HCT116 (cell line): ENCODE data around the gene XPNPEP1. TPM values are rescaled to one million over a fixed set of nuclear protein-coding genes. Genes with fewer than 3 reads are reported as not detected.
A peak's percentile ranks its signal among the peaks of the same experiment; 100 is the strongest.

Experiments
- ATAC-seq: fragments of 200-7000 bp; cut with Tn5 transposase; 2 replicates; pipeline ENCODE4 v1.9.1; 2020; ENCODE audit warnings: mild to moderate bottlenecking, moderate library complexity
- BruUV-seq: library from RNA; stranded (reverse); fragments of 400-500 nt; replicated peaks from 2 replicates; lab custom pipeline; 2021; lab: Mats Ljungman, UMichigan
- CTCF ChIA-PET: fragments of 300-600 bp; sonication (Branson Sonifier 250); formaldehyde crosslinking; loops from one replicate; lab custom pipeline; 2021; ENCODE audit warnings: antibody characterized with exemption; lab: Charles Lee
- POLR2A ChIA-PET: fragments of 300-600, 350-600 bp; sonication (Branson Sonifier 250); formaldehyde crosslinking; loops from one replicate; lab custom pipeline; 2021; ENCODE audit warnings: antibody characterized with exemption; lab: Charles Lee
- RAD21 ChIA-PET, 2 experiments: fragments of 300-600 bp; sonication (Branson Sonifier 250); formaldehyde crosslinking; loops; one replicate each; lab custom pipeline; 2023; ENCODE audit warnings: low total read pairs in 2 of 2; ENCODE audit not compliant: uncharacterized antibody in 2 of 2, unreplicated experiment in 2 of 2, low non-redundant PET in 1 of 2; lab: Charles Lee
- DNase-seq: peaks from one replicate; pipeline ENCODE4 v3.0.0-alpha.2; 2010; ENCODE audit warnings: low read depth, low spot score
- H2AFZ ChIP-seq: fragments of 200-600 bp; shearing (Covaris generic), sonication (generic); 2 replicates; pipeline ENCODE4 v1.6.1; 2017; ENCODE audit warnings: low read depth, mixed run types, mixed read lengths, antibody characterized with exemption, low read length; ENCODE audit not compliant: poor library complexity, severe bottlenecking
- H3K27ac ChIP-seq: 2 replicates; pipeline ENCODE4 v1.5.1; 2012; ENCODE audit warnings: low read depth, low read length
- H3K27me3 ChIP-seq: fragments of 200-600 bp; sonication (generic); 2 replicates; pipeline ENCODE4 v1.6.1; 2016; ENCODE audit warnings: mixed run types, low read length, mixed read lengths; ENCODE audit not compliant: insufficient read depth
- H3K36me3 ChIP-seq, 2 experiments: fragments of 200-500 bp in 1 of 2; fragments of 200-600 bp in 1 of 2; sonication (Bioruptor generic) in 1 of 2; sonication (generic) in 1 of 2; 2 replicates each; pipeline versions ENCODE4 v1.5.1 to v1.6.1; 2014 to 2016; ENCODE audit warnings: low read length in 2 of 2, inconsistent platforms in 1 of 2, mixed read lengths in 1 of 2, mixed run types in 1 of 2; ENCODE audit not compliant: insufficient read depth in 2 of 2, control insufficient read depth in 1 of 2
- H3K4me1 ChIP-seq, 2 experiments: fragments of 200-600 bp in 1 of 2; sonication (generic) in 1 of 2; 2 replicates each; pipeline versions ENCODE4 v1.5.1 to v1.6.1; 2012 to 2017; ENCODE audit warnings: low read length in 2 of 2, inconsistent platforms in 1 of 2, mild to moderate bottlenecking in 1 of 2, mixed read lengths in 1 of 2, mixed run types in 1 of 2, moderate library complexity in 1 of 2; ENCODE audit not compliant: insufficient read depth in 2 of 2, control insufficient read depth in 1 of 2
- H3K4me2 ChIP-seq: fragments of 200-600 bp; sonication (generic); 2 replicates; pipeline ENCODE4 v1.6.1; 2017; ENCODE audit warnings: mixed run types, low read length, mixed read lengths
- H3K4me3 ChIP-seq, 2 experiments: fragments of 200-600 bp in 1 of 2; sonication (generic) in 1 of 2; replicated peaks in 1 of 2; 2 replicates each; pipeline ENCODE4 v1.5.1; 2011 to 2016; ENCODE audit warnings: low read length in 2 of 2, control low read depth in 1 of 2, low read depth in 1 of 2, mild to moderate bottlenecking in 1 of 2, mixed read lengths in 1 of 2, mixed run types in 1 of 2
- H3K79me2 ChIP-seq: fragments of 200-600 bp; sonication (generic); 2 replicates; pipeline ENCODE4 v1.6.1; 2017; ENCODE audit warnings: mild to moderate bottlenecking, mixed run types, low read length, moderate library complexity, mixed read lengths; ENCODE audit not compliant: insufficient read depth
- H3K9ac ChIP-seq: fragments of 200-600 bp; sonication (generic); 2 replicates; pipeline ENCODE4 v1.6.1; 2016; ENCODE audit warnings: low read length, mixed read lengths
- H3K9me2 ChIP-seq: fragments of 200-600 bp; sonication (generic), shearing (Covaris generic); 2 replicates; pipeline ENCODE4 v1.6.1; 2017; ENCODE audit warnings: mixed run types, mild to moderate bottlenecking, moderate library complexity; ENCODE audit not compliant: insufficient read depth
- H3K9me3 ChIP-seq, 2 experiments: fragments of 200-500 bp in 1 of 2; fragments of 200-600 bp in 1 of 2; sonication (Bioruptor generic) in 1 of 2; sonication (generic) in 1 of 2; 2 replicates each; pipeline ENCODE4 v1.6.1; 2014 to 2017; ENCODE audit warnings: low read length in 2 of 2, mixed read lengths in 2 of 2, inconsistent platforms in 1 of 2, low read depth in 1 of 2, mild to moderate bottlenecking in 1 of 2, mixed run types in 1 of 2, moderate library complexity in 1 of 2; ENCODE audit not compliant: control insufficient read depth in 1 of 2, insufficient read depth in 1 of 2
- H4K20me1 ChIP-seq: fragments of 200-600 bp; sonication (generic), shearing (Covaris generic); 2 replicates; pipeline ENCODE4 v1.6.1; 2017; ENCODE audit warnings: mixed run types, mild to moderate bottlenecking, moderate library complexity; ENCODE audit not compliant: insufficient read depth
- CTCF ChIP-seq, 3 experiments: fragments of 200-600 bp in 1 of 3; sonication (generic) in 1 of 3; IDR thresholded peaks in 2 of 3; conservative IDR thresholded peaks in 1 of 3; 2 replicates each; pipeline ENCODE4 v1.5.1; 2012 to 2017; ENCODE audit warnings: low read depth in 2 of 3, low read length in 2 of 3, antibody characterized with exemption in 1 of 3, borderline replicate concordance in 1 of 3, control low read depth in 1 of 3, mild to moderate bottlenecking in 1 of 3, mixed read lengths in 1 of 3, mixed run types in 1 of 3, moderate library complexity in 1 of 3; ENCODE audit not compliant: insufficient read depth in 1 of 3
- EZH2 ChIP-seq: fragments of 200-600 bp; sonication (generic); IDR thresholded peaks from 2 replicates; pipeline ENCODE4 v1.6.1; 2017; ENCODE audit warnings: antibody characterized with exemption, mixed run types
- POLR2AphosphoS5 ChIP-seq: IDR thresholded peaks from 2 replicates; pipeline ENCODE4 v1.6.1; 2011; ENCODE audit warnings: mild to moderate bottlenecking, low read depth, low read length, moderate library complexity
- RAD21 ChIP-seq: IDR thresholded peaks from 2 replicates; pipeline ENCODE4 v1.6.1; 2012; ENCODE audit warnings: low read depth, mild to moderate bottlenecking
- SRF ChIP-seq: IDR thresholded peaks from 2 replicates; pipeline ENCODE4 v1.6.1; 2012; ENCODE audit warnings: low read depth
- YY1 ChIP-seq: IDR thresholded peaks from 2 replicates; pipeline ENCODE4 v1.6.1; 2011; ENCODE audit warnings: low read length, low read depth, moderate library complexity, mild to moderate bottlenecking; ENCODE audit not compliant: insufficient replicate concordance; ENCODE audit errors: extremely low read depth
- ZFX ChIP-seq: fragments of 450-650 bp; IDR thresholded peaks from 2 replicates; pipeline ENCODE4 v1.6.1; 2017
- intact Hi-C: fragments of 100-400 bp; cut with micrococcal nuclease; formaldehyde crosslinking; loops from 2 replicates; pipeline ENCODE4 v1.10.0; 2022
- total RNA-seq: library from RNA; stranded (reverse); gene quantifications from one replicate; pipeline ENCODE4 v1.2.1, GENCODE V29; 2021; ENCODE audit not compliant: unreplicated experiment

The XPNPEP1 gene
- total RNA-seq, 1 experiment from 2014 or later: 87.3 TPM

GRCh38 chr10:109883859-109884771, 39.2 kb downstream of the XPNPEP1 start:
- DNase-seq: peak; percentile 88
- H3K4me3 ChIP-seq: no peak overlapping the region
- H4K20me1 ChIP-seq: 0 out of 2 replicates have a peak, but pooled peaks cover 4% of the 10 kb centered on the region
- peak overlapping the region; percentile 37 for H3K4me2 ChIP-seq
- H3K27ac ChIP-seq: peak overlapping the region; percentile 50
- no peaks in the 10 kb centered on the region for H3K9me3 ChIP-seq
- peaks cover 7 to 8% of the 10 kb centered on the region in 2 experiments for H3K4me1 ChIP-seq
- BruUV-seq: no TSS peak
- no peaks in the 10 kb centered on the region for H3K79me2 ChIP-seq
- peaks cover 26 to 45% of the 10 kb centered on the region in 2 experiments; a peak in 3 of 4 replicates for H3K36me3 ChIP-seq
- peak; percentile 94 for ATAC-seq
- no peak overlapping the region for H3K9ac ChIP-seq
- intact Hi-C loops: loop anchor here (1.0 to 2.0 kb wide), 5 partner anchors 125 to 395 kb away; no protein-coding TSS in a partner anchor
- no peaks in the 10 kb centered on the region for H3K9me2 ChIP-seq
- CTCF ChIA-PET: interaction anchor here (0.6 to 1.6 kb wide), 55 partner anchors 9 to 422 kb away, joined by 3 to 28 read pairs (median 4); partner anchors contain the start of gene XPNPEP1
- peak; percentile 97 for TF ChIP-seq RAD21
- TF ChIP-seq YY1: peak; percentile 32
- TF ChIP-seq ZFX: no peak
- no peak for TF ChIP-seq POLR2AphosphoS5
- peak; percentile 98 to 100 (median 99) for TF ChIP-seq CTCF (IDR thresholded peaks at IDR 0.05 in 2 of 3, conservative IDR thresholded peaks at IDR 0.05 in 1 of 3; ENCODE audit: borderline replicate concordance in 1 of 3, insufficient read depth in 1 of 3, low read depth in 2 of 3, low read length in 2 of 3)
- no peak for TF ChIP-seq SRF
- no peak for TF ChIP-seq EZH2
- RAD21 ChIA-PET: interaction anchor here (0.6 to 1.2 kb wide), 6 partner anchors 30 to 341 kb away, joined by 3 to 9 read pairs (median 4); no protein-coding TSS in a partner anchor
- H2AFZ ChIP-seq: no peak overlapping the region
- POLR2A ChIA-PET: no interaction called here
- no peaks in the 10 kb centered on the region for H3K27me3 ChIP-seq
